Adipocyte (in vitro differentiated cells): ENCODE data around the gene PROSER3.

ENCODE experiments used
- DNase-seq: peaks from one replicate; pipeline ENCODE4 v3.0.0-alpha.2; 2015; ENCODE audit warnings: low read depth
- H3K27me3 ChIP-seq: replicated peaks from 2 replicates; pipeline ENCODE4 v1.7.0; 2013; ENCODE audit warnings: mild to moderate bottlenecking, low read length, moderate library complexity; ENCODE audit not compliant: control insufficient read depth, insufficient read depth
- H3K36me3 ChIP-seq: 2 replicates; pipeline ENCODE4 v1.7.0; 2013; ENCODE audit warnings: low read length, mild to moderate bottlenecking, moderate library complexity; ENCODE audit not compliant: control insufficient read depth, insufficient read depth, severe bottlenecking
- H3K4me1 ChIP-seq: 2 replicates; pipeline ENCODE4 v1.7.0; 2013; ENCODE audit warnings: mild to moderate bottlenecking, low read length, moderate library complexity; ENCODE audit not compliant: control insufficient read depth, insufficient read depth
- H3K4me3 ChIP-seq: 2 replicates; pipeline ENCODE4 v1.7.0; 2013; ENCODE audit warnings: mild to moderate bottlenecking, low read length, moderate library complexity
- H3K9ac ChIP-seq: 2 replicates; pipeline ENCODE4 v1.7.0; 2013; ENCODE audit warnings: mild to moderate bottlenecking, low read length, moderate library complexity
- H3K9me3 ChIP-seq: 2 replicates; pipeline ENCODE4 v1.7.0; 2013; ENCODE audit warnings: mild to moderate bottlenecking, low read length, moderate library complexity; ENCODE audit not compliant: control insufficient read depth

Gene PROSER3

DNA sequence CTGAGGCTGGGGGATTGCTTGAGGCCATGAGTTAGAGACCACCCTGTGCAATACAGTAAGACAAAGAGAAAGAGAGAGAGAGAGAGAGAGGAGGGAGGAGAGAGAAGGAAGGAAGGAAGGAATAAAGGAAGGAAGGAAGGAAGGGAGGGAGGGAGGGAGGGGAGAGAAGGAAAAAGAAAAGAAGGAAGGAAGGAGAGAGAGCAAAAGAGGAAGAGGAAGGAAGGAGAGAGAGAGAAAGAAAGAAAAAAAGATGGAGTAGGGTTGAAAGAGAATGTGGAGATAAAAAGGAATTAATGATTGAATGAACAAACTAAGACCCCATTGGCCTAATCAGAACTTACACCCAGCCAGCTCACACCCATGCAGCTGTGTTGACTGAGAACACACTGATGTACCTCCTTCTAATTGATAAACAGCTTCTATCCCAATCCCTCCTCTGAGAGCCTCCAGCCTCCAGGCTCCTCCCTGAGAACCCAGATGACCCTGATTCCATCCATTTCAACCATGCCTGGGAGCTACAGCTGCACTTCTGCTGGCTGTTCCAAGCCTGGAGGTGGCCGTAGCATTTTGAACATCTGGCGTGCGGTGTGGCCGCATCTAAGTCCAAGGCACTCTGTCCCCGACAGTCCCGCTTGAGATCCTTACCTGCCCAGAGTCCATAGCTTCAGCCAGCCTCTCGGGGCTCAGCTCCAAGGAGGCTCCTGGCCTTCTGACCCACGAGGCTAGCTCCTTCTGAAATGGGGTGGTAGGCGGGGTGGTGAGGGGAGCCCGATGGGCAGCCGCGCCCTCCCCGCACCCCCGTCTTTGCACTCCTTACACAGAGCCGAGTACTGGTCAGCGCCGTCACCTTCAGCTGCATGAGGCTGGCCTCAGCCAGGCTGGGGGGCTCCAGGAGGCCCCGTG lies 53.6 kb downstream of the PROSER3 start:
- Histone ChIP-seq H3K27me3 (peaks cover 48% of the 10 kb centered on the region), H3K9me3 (no peaks in the 10 kb centered on the region), H3K4me3 (no peak overlapping the region), H3K4me1 (no peaks in the 10 kb centered on the region), H3K36me3 (no peaks in the 10 kb centered on the region), H3K9ac (no peak overlapping the region)
- no peak for DNase-seq

DNA sequence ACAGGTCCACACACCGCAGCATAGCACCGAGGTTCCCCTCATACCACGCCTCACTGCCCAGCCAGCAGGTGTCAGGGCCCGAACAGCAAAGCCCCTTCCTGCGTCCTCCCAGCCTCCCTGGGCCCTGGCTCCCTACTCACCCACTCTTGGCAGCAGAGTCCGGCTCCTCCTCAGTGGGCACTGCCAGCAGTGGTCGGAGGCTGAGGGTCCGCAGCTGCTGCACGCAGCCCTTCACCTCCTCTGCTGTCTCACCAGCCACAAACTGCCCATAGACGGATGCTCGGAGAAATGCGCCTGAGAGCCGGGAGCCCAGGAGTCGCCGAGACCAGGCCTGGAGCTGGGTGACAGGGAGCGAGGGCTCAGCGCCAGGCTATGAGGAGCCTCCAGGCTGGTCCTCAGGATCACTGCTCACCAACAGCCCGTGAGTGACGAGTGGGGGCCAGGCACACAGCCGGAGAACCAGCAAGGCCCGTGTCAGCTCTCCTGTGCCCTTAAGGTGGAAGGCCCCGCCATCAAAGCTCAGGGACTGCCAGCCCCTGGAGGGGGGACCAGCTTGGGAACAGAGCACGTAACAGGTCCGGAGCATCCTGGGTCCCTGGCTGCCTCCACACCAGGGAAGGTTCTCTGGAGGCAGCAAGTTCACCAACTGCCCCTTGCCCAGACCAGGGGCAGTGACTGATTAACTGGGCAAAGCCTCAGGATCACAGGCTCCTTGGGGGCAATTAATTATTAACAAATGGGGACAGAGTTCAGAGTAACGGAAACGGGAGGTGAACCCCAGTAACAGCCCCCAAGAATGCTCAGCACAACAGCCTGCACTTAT lies 54.5 kb downstream of the PROSER3 start, which contains the start of gene PRODH2:
Gene PRODH2, minus strand, starts transcription at position 626 of the 823 bp plus-strand sequence. Its CDS starts 40 bp downstream, at position 586.
- DNase-seq = no peak
- Histone ChIP-seq H3K4me3 (no peak within 1 kb of the TSS), H3K4me1 (no peaks in the 10 kb centered on the region), H3K9ac (no peak within 1 kb of the TSS), H3K36me3 (no peaks in the 10 kb centered on the region), H3K27me3 (peaks cover 51% of the 10 kb centered on the region), H3K9me3 (no peaks in the 10 kb centered on the region)

GRCh38 chr19:35813043-35813890 lies 55.3 kb downstream of the PROSER3 start:
- H3K36me3 ChIP-seq = no peaks in the 10 kb centered on the region
- no peaks in the 10 kb centered on the region for H3K4me1 ChIP-seq
- no peak overlapping the region for H3K9ac ChIP-seq
- H3K4me3 ChIP-seq = no peak overlapping the region
- no peak for DNase-seq
- no peaks in the 10 kb centered on the region for H3K9me3 ChIP-seq
- H3K27me3 ChIP-seq = peaks cover 48% of the 10 kb centered on the region

DNA sequence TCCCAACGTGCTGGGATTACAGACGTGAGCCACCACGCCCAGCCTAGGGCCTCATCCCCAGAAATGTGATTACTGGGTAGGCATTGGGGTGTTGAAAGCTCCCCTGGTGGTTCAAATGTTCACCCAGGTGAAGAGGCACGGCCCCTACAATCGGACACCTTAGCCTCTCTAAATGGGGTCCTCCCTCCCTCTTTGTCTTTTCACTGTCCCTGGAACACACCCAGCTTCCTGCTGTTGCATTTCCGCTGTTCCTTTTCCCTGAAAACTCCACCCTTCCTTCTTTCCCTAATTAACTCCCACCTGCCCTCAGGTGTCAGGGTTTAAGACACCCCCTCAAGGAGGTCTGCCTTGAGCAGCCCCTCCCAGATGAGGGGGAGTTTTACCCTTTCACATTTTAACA lies 58.3 kb downstream of the PROSER3 start:
- Histone ChIP-seq H3K9me3 (no peaks in the 10 kb centered on the region), H3K4me1 (peaks cover 5% of the 10 kb centered on the region), H3K9ac (no peak overlapping the region), H3K27me3 (peaks cover 46% of the 10 kb centered on the region), H3K4me3 (no peak overlapping the region), H3K36me3 (no peaks in the 10 kb centered on the region)
- DNase-seq = no peak

DNA sequence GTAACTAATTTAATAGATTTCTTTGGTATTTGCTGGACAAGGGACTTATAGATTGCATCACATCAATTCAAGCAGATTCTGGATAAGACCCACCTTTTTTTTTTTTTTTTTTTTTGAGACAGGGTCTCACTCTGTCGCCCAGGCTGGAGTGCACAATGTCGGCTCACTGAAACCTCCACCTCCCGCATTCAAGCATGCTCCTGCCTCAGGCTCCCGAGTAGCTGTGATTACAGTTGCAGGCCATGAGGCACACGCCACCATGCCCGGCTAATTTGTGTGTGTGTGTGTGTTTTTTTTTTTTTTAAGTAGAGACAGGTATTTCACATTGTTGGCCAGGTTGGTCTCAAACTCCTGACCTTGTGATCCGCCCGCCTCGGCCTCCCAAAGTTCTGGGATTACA lies 58.9 kb downstream of the PROSER3 start:
- H3K9ac ChIP-seq = no peak overlapping the region
- DNase-seq = no peak
- peaks cover 41% of the 10 kb centered on the region for H3K27me3 ChIP-seq
- H3K36me3 ChIP-seq = no peaks in the 10 kb centered on the region
- no peaks in the 10 kb centered on the region for H3K9me3 ChIP-seq
- H3K4me1 ChIP-seq = peaks cover 5% of the 10 kb centered on the region
- H3K4me3 ChIP-seq = no peak overlapping the region

DNA sequence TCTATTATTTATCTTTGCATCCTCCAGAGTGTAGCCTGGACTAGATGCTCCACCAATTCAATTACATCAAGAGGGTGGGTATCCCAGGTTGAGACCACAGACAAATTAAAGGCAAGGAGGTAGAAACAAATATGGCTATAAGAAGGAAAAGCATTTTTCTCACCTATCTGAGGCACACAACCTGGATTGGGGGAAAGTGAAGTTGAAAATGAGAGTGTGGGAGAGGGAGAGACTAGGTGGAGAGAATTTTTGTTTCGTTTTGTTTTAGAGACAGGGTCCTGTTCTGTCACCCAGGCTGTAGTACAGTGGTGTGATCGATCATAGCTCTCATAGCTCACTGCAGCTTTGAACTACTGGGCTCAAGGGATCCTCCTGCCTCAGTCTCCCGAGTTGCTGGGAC lies 60.5 kb downstream of the PROSER3 start:
- Histone ChIP-seq H3K27me3 (peaks cover 34% of the 10 kb centered on the region), H3K9me3 (no peaks in the 10 kb centered on the region), H3K9ac (no peak overlapping the region), H3K4me1 (peaks cover 5% of the 10 kb centered on the region), H3K36me3 (no peaks in the 10 kb centered on the region), H3K4me3 (no peak overlapping the region)
- no peak for DNase-seq
